H9 (cell line): Measurements from ENCODE around the gene DYRK3. TPM values are rescaled to one million over a fixed set of nuclear protein-coding genes. Genes with fewer than 3 reads are reported as not detected.

Experiments
- DNase-seq: peaks from one replicate; pipeline ENCODE4 v3.0.0-alpha.2; 2017
- H2AFZ ChIP-seq: one replicate; pipeline ENCODE4 v1.6.1; 2013; ENCODE audit warnings: mild to moderate bottlenecking, low read length, control low read depth, moderate library complexity
- H2AK5ac ChIP-seq: 2 replicates; pipeline ENCODE4 v1.6.1; 2013; ENCODE audit warnings: low read length, control low read depth, mixed read lengths; ENCODE audit not compliant: insufficient read length
- H2BK120ac ChIP-seq: one replicate; pipeline ENCODE4 v1.6.1; 2013; ENCODE audit warnings: low read depth, mild to moderate bottlenecking, low read length, control low read depth, inconsistent platforms; ENCODE audit not compliant: poor library complexity, severe bottlenecking
- H2BK12ac ChIP-seq: 2 replicates; pipeline ENCODE4 v1.6.1; 2013; ENCODE audit warnings: low read length, control low read depth, mixed read lengths, low read depth; ENCODE audit not compliant: insufficient read length
- H2BK15ac ChIP-seq: 2 replicates; pipeline ENCODE4 v1.6.1; 2013; ENCODE audit warnings: low read depth, low read length, control low read depth
- H2BK20ac ChIP-seq: one replicate; pipeline ENCODE4 v1.6.1; 2013; ENCODE audit warnings: low read depth, mild to moderate bottlenecking, low read length, control low read depth, inconsistent platforms; ENCODE audit not compliant: poor library complexity, severe bottlenecking
- H2BK5ac ChIP-seq: 2 replicates; pipeline ENCODE4 v1.6.1; 2013; ENCODE audit warnings: low read length, control low read depth, mixed read lengths; ENCODE audit not compliant: insufficient read length
- H3K14ac ChIP-seq: 2 replicates; pipeline ENCODE4 v1.6.1; 2013; ENCODE audit warnings: low read length, control low read depth; ENCODE audit not compliant: insufficient read depth
- H3K18ac ChIP-seq: 2 replicates; pipeline ENCODE4 v1.6.1; 2013; ENCODE audit warnings: low read depth, mild to moderate bottlenecking, mixed read lengths, low read length, control low read depth; ENCODE audit not compliant: insufficient read length
- H3K23ac ChIP-seq: 2 replicates; pipeline ENCODE4 v1.6.1; 2013; ENCODE audit warnings: low read length, control low read depth, mixed read lengths, low read depth; ENCODE audit not compliant: insufficient read length
- H3K23me2 ChIP-seq: 2 replicates; pipeline ENCODE4 v1.6.1; 2013; ENCODE audit warnings: low read depth, mild to moderate bottlenecking, mixed read lengths, low read length, control low read depth; ENCODE audit not compliant: insufficient read length, poor library complexity, severe bottlenecking
- H3K27ac ChIP-seq: 2 replicates; pipeline ENCODE4 v1.5.1; 2013; ENCODE audit warnings: low read length, control low read depth, mixed read lengths, low read depth; ENCODE audit not compliant: insufficient read length
- H3K27me3 ChIP-seq: 2 replicates; pipeline ENCODE4 v1.6.1; 2013; ENCODE audit warnings: low read length, control low read depth, inconsistent platforms; ENCODE audit not compliant: insufficient read depth
- H3K4ac ChIP-seq: 2 replicates; pipeline ENCODE4 v1.6.1; 2013; ENCODE audit warnings: low read depth, mild to moderate bottlenecking, control low read depth, inconsistent platforms, low read length, moderate library complexity
- H3K4me1 ChIP-seq: 2 replicates; pipeline ENCODE4 v1.6.1; 2013; ENCODE audit warnings: low read length, control low read depth, inconsistent platforms; ENCODE audit not compliant: insufficient read depth
- H3K4me2 ChIP-seq: 2 replicates; pipeline ENCODE4 v1.6.1; 2013; ENCODE audit warnings: low read length, control low read depth, mixed read lengths; ENCODE audit not compliant: insufficient read length, insufficient read depth
- H3K56ac ChIP-seq: 2 replicates; pipeline ENCODE4 v1.6.1; 2013; ENCODE audit warnings: low read depth, mild to moderate bottlenecking, mixed read lengths, low read length, control low read depth; ENCODE audit not compliant: insufficient read length
- H3K79me1 ChIP-seq: 2 replicates; pipeline ENCODE4 v1.6.1; 2013; ENCODE audit warnings: low read depth, mild to moderate bottlenecking, moderate library complexity, low read length, control low read depth, inconsistent platforms; ENCODE audit not compliant: insufficient read depth, poor library complexity, severe bottlenecking
- H3K79me2 ChIP-seq: 2 replicates; pipeline ENCODE4 v1.6.1; 2013; ENCODE audit warnings: low read length, control low read depth, inconsistent platforms; ENCODE audit not compliant: insufficient read depth
- H3K9ac ChIP-seq: 2 replicates; pipeline ENCODE4 v1.6.1; 2013; ENCODE audit warnings: low read length, control low read depth, mixed read lengths; ENCODE audit not compliant: insufficient read length; ENCODE audit errors: extremely low read depth
- H3K9me3 ChIP-seq: one replicate; pipeline ENCODE4 v1.6.1; 2013; ENCODE audit warnings: low read depth, low read length, inconsistent platforms; ENCODE audit not compliant: control insufficient read depth
- H3T11ph ChIP-seq: one replicate; pipeline ENCODE4 v1.6.1; 2013; ENCODE audit warnings: mild to moderate bottlenecking, low read length, control low read depth, inconsistent platforms
- H4K20me1 ChIP-seq: one replicate; pipeline ENCODE4 v1.6.1; 2013; ENCODE audit not compliant: control insufficient read depth, insufficient read length, insufficient read depth
- H4K5ac ChIP-seq: 2 replicates; pipeline ENCODE4 v1.6.1; 2013; ENCODE audit warnings: low read depth, mild to moderate bottlenecking, mixed read lengths, low read length, control low read depth; ENCODE audit not compliant: insufficient read length
- H4K8ac ChIP-seq: replicated peaks from 2 replicates; pipeline ENCODE4 v1.6.1; 2013; ENCODE audit warnings: low read length, control low read depth, mixed read lengths, low read depth; ENCODE audit not compliant: insufficient read length
- H4K91ac ChIP-seq: 2 replicates; pipeline ENCODE4 v1.6.1; 2013; ENCODE audit warnings: low read depth, mild to moderate bottlenecking, moderate library complexity, mixed read lengths, low read length, control low read depth; ENCODE audit not compliant: insufficient read length
- H3K27ac Mint-ChIP-seq, 3 experiments: 2 replicates in 2 of 3; 3 replicates in 1 of 3; pipeline ENCODE4 v1.8.0; 2020 to 2021; ENCODE audit warnings: mixed read lengths in 3 of 3, mild to moderate bottlenecking in 1 of 3, moderate library complexity in 1 of 3
- H3K27me3 Mint-ChIP-seq: 2 replicates; pipeline ENCODE4 v1.8.0; 2021; ENCODE audit warnings: low read depth, mild to moderate bottlenecking, moderate library complexity, mixed read lengths
- H3K36me3 Mint-ChIP-seq, 3 experiments: 2 replicates in 2 of 3; 3 replicates in 1 of 3; pipeline ENCODE4 v1.8.0; 2020 to 2021; ENCODE audit warnings: low read depth in 3 of 3, mixed read lengths in 3 of 3; ENCODE audit not compliant: insufficient read depth in 1 of 3
- H3K4me1 Mint-ChIP-seq, 2 experiments: 2 replicates each; pipeline ENCODE4 v1.8.0; 2020; ENCODE audit warnings: mixed read lengths in 2 of 2
- H3K4me3 Mint-ChIP-seq, 2 experiments: 2 replicates in 1 of 2; 3 replicates in 1 of 2; pipeline ENCODE4 v1.8.0; 2020 to 2021; ENCODE audit warnings: mild to moderate bottlenecking in 2 of 2, mixed read lengths in 2 of 2, moderate library complexity in 1 of 2
- H3K9me3 Mint-ChIP-seq, 2 experiments: 2 replicates in 1 of 2; 3 replicates in 1 of 2; pipeline ENCODE4 v1.8.0; 2020; ENCODE audit warnings: mild to moderate bottlenecking in 2 of 2, mixed read lengths in 2 of 2, moderate library complexity in 1 of 2
- WGBS: extraction: QIAGEN DNeasy Blood & Tissue Kit; methylation state at CpG from one replicate; pipeline ENCODE4 v1.1.7; 2013; ENCODE audit warnings: missing lambda C conversion rate, low lambda C conversion rate, mixed read lengths; ENCODE audit not compliant: insufficient read length; ENCODE audit errors: extremely low coverage; 5-methylcytosine and 5-hydroxymethylcytosine counted together
- total RNA-seq: library from RNA; stranded (reverse); gene quantifications from 2 replicates; pipeline ENCODE4 v1.2.1, GENCODE V29; 2021
- TF ChIP-seq, protein P1 (sequence below): fragments of 200-600 bp; sonication (generic); conservative IDR thresholded peaks from 3 replicates; pipeline ENCODE4 v1.8.0; 2021; ENCODE audit warnings: antibody characterized with exemption, mild to moderate bottlenecking

The DYRK3 gene
- total RNA-seq, 1 experiment from 2014 or later: 4.7 TPM

DNA sequence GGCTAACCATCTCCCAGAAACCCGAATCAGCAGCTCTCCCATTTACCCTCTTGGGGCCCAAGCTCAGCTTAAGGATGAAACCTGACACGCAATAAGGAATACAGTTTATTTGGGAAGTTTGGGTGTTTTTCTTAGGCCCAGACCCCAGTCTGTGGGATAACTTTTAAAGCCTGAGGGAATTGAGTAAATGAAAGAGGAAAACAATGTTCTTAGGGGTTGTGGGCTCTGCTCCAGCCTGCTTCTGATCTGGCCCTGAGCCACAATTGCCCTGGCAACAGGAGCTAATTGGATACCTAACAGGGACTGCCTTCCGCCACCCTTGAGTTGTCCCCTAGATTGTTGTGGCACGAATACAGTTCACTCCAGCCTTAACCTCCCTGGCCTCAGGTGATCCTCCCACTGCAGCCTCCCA is 20.1 kb downstream of the DYRK3 start:
- no peak overlapping the region for H3K27ac ChIP-seq
- no peaks in the 10 kb centered on the region for H3K79me1 ChIP-seq
- no peak overlapping the region for H2AK5ac ChIP-seq
- no peak overlapping the region for H3K18ac ChIP-seq
- no peak overlapping the region for H4K8ac ChIP-seq
- H2BK12ac ChIP-seq: no peak overlapping the region
- no peak overlapping the region; the same call in 1 of the 2 replicates for H3K14ac ChIP-seq
- no peaks in the 10 kb centered on the region for H3K79me2 ChIP-seq
- no peak overlapping the region for H3K4ac ChIP-seq
- no peaks in the 10 kb centered on the region for H3K23me2 ChIP-seq
- H2BK120ac ChIP-seq: no peak overlapping the region
- TF ChIP-seq, protein P1, sequence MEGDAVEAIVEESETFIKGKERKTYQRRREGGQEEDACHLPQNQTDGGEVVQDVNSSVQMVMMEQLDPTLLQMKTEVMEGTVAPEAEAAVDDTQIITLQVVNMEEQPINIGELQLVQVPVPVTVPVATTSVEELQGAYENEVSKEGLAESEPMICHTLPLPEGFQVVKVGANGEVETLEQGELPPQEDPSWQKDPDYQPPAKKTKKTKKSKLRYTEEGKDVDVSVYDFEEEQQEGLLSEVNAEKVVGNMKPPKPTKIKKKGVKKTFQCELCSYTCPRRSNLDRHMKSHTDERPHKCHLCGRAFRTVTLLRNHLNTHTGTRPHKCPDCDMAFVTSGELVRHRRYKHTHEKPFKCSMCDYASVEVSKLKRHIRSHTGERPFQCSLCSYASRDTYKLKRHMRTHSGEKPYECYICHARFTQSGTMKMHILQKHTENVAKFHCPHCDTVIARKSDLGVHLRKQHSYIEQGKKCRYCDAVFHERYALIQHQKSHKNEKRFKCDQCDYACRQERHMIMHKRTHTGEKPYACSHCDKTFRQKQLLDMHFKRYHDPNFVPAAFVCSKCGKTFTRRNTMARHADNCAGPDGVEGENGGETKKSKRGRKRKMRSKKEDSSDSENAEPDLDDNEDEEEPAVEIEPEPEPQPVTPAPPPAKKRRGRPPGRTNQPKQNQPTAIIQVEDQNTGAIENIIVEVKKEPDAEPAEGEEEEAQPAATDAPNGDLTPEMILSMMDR: no peak
- no peaks in the 10 kb centered on the region for H3K9me3 ChIP-seq
- H3K27me3 Mint-ChIP-seq: peaks cover 41% of the 10 kb centered on the region
- no peak overlapping the region for H3K23ac ChIP-seq
- H3T11ph ChIP-seq: no peak overlapping the region
- no peak overlapping the region for H4K91ac ChIP-seq
- H2BK15ac ChIP-seq: no peak overlapping the region
- H2BK20ac ChIP-seq: no peak overlapping the region
- H3K9ac ChIP-seq: no peak overlapping the region
- no peak overlapping the region for H2AFZ ChIP-seq
- H3K36me3 Mint-ChIP-seq: no peaks in the 10 kb centered on the region; a peak in 1 of 7 replicates
- H3K56ac ChIP-seq: no peak overlapping the region
- H3K27ac Mint-ChIP-seq: peak overlapping the region in 1 of 3 experiments; percentile 45; a peak in 1 of 7 replicates
- H3K9me3 Mint-ChIP-seq: no peaks in the 10 kb centered on the region
- H4K20me1 ChIP-seq: no peaks in the 10 kb centered on the region
- H2BK5ac ChIP-seq: no peak overlapping the region
- H3K4me1 ChIP-seq: peaks cover 4% of the 10 kb centered on the region
- DNase-seq: no peak
- no peak overlapping the region for H4K5ac ChIP-seq
- peaks cover 14 to 16% of the 10 kb centered on the region in 2 experiments for H3K4me1 Mint-ChIP-seq
- H3K27me3 ChIP-seq: peaks cover 2% of the 10 kb centered on the region; the same call in 1 of the 2 replicates
- no CpG with 5 or more reads among the region's 4 CpGs for WGBS
- H3K4me2 ChIP-seq: no peak overlapping the region
- no peak overlapping the region for H3K4me3 Mint-ChIP-seq
